Liver (tissue), 9 donors: ENCODE data around the gene TLE4. TPM values are rescaled to one million over a fixed set of nuclear protein-coding genes. Genes with fewer than 3 reads are reported as not detected.

Source experiments
- DNase-seq: peaks from one replicate; pipeline ENCODE4 v3.0.0-alpha.2; 2017; ENCODE audit warnings: low spot score
- H3K27ac ChIP-seq, 2 donors: one replicate each; pipeline ENCODE4 v1.7.0; 2013; ENCODE audit warnings: inconsistent platforms in 2 of 2, low read length in 2 of 2, control low read depth in 1 of 2, low read depth in 1 of 2, mild to moderate bottlenecking in 1 of 2
- H3K27me3 ChIP-seq, 4 donors: one replicate each; pipeline versions ENCODE4 v1.6.1 to v1.7.0; 2013; ENCODE audit warnings: low read length in 3 of 4, inconsistent platforms in 1 of 4, mild to moderate bottlenecking in 1 of 4, moderate library complexity in 1 of 4; ENCODE audit not compliant: control insufficient read depth in 4 of 4, insufficient read depth in 4 of 4
- H3K36me3 ChIP-seq, 4 donors: one replicate each; pipeline versions ENCODE4 v1.6.1 to v1.7.0; 2013; ENCODE audit warnings: low read length in 3 of 4, mild to moderate bottlenecking in 3 of 4, low read depth in 1 of 4, moderate library complexity in 1 of 4; ENCODE audit not compliant: control insufficient read depth in 4 of 4, insufficient read depth in 3 of 4
- H3K4me1 ChIP-seq, 4 donors: one replicate each; pipeline versions ENCODE4 v1.6.1 to v1.7.0; 2013; ENCODE audit warnings: low read length in 3 of 4, mild to moderate bottlenecking in 3 of 4, moderate library complexity in 1 of 4; ENCODE audit not compliant: control insufficient read depth in 4 of 4, insufficient read depth in 4 of 4
- H3K4me3 ChIP-seq, 3 donors: one replicate each; pipeline versions ENCODE4 v1.6.1 to v1.7.0; 2013; ENCODE audit warnings: low read length in 3 of 3, control low read depth in 1 of 3, low read depth in 1 of 3, mild to moderate bottlenecking in 1 of 3
- H3K9ac ChIP-seq, 2 donors: one replicate each; pipeline ENCODE4 v1.7.0; 2013; ENCODE audit warnings: low read length in 2 of 2, mild to moderate bottlenecking in 2 of 2, moderate library complexity in 2 of 2, control low read depth in 1 of 2, low read depth in 1 of 2
- H3K9me3 ChIP-seq, 4 donors: one replicate each; pipeline versions ENCODE4 v1.6.1 to v1.7.0; 2013; ENCODE audit warnings: low read length in 3 of 4; ENCODE audit not compliant: control insufficient read depth in 4 of 4
- ATF3 ChIP-seq: IDR thresholded peaks from 2 replicates; pipeline ENCODE4 v1.6.1; 2016; ENCODE audit warnings: antibody characterized with exemption
- EGR1 ChIP-seq, 2 donors: IDR thresholded peaks; 2 replicates each; pipeline ENCODE4 v1.6.1; 2016 to 2018; ENCODE audit warnings: antibody characterized with exemption in 2 of 2, low read depth in 2 of 2
- FOXA1 ChIP-seq: IDR thresholded peaks from 2 replicates; pipeline ENCODE4 v1.6.1; 2016; ENCODE audit warnings: antibody characterized with exemption
- FOXA2 ChIP-seq: IDR thresholded peaks from 2 replicates; pipeline ENCODE4 v1.6.1; 2016; ENCODE audit warnings: antibody characterized with exemption
- GABPA ChIP-seq, 2 donors: IDR thresholded peaks in 1 of 2; conservative IDR thresholded peaks in 1 of 2; 2 replicates each; pipeline ENCODE4 v1.6.1; 2016; ENCODE audit warnings: antibody characterized with exemption in 2 of 2, mild to moderate bottlenecking in 1 of 2, moderate library complexity in 1 of 2
- HNF4A ChIP-seq, 2 donors: conservative IDR thresholded peaks; 2 replicates each; pipeline ENCODE4 v1.6.1; 2016; ENCODE audit warnings: antibody characterized with exemption in 2 of 2, mild to moderate bottlenecking in 2 of 2
- HNF4G ChIP-seq: IDR thresholded peaks from 2 replicates; pipeline ENCODE4 v1.6.1; 2016; ENCODE audit warnings: antibody characterized with exemption
- JUND ChIP-seq, 2 donors: IDR thresholded peaks; 2 replicates each; pipeline ENCODE4 v1.6.1; 2016; ENCODE audit warnings: antibody characterized with exemption in 2 of 2
- MAX ChIP-seq: IDR thresholded peaks from 2 replicates; pipeline ENCODE4 v1.6.1; 2016; ENCODE audit warnings: antibody characterized with exemption
- NR2F2 ChIP-seq: IDR thresholded peaks from 2 replicates; pipeline ENCODE4 v1.6.1; 2016; ENCODE audit warnings: antibody characterized with exemption
- RAD21 ChIP-seq, 2 donors: IDR thresholded peaks; 2 replicates each; pipeline ENCODE4 v1.6.1; 2016; ENCODE audit warnings: antibody characterized with exemption in 2 of 2, mild to moderate bottlenecking in 2 of 2
- REST ChIP-seq: IDR thresholded peaks from 2 replicates; pipeline ENCODE4 v1.6.1; 2016; ENCODE audit warnings: antibody characterized with exemption, mild to moderate bottlenecking
- RXRA ChIP-seq, 2 donors: IDR thresholded peaks; 2 replicates each; pipeline ENCODE4 v1.6.1; 2017 to 2018; ENCODE audit warnings: antibody characterized with exemption in 2 of 2, mild to moderate bottlenecking in 1 of 2
- SP1 ChIP-seq: IDR thresholded peaks from 2 replicates; pipeline ENCODE4 v1.6.1; 2018; ENCODE audit warnings: antibody characterized with exemption, mild to moderate bottlenecking
- TAF1 ChIP-seq: conservative IDR thresholded peaks from 2 replicates; pipeline ENCODE4 v1.6.1; 2016; ENCODE audit warnings: antibody characterized with exemption, mild to moderate bottlenecking
- YY1 ChIP-seq: IDR thresholded peaks from 2 replicates; pipeline ENCODE4 v1.6.1; 2016; ENCODE audit warnings: antibody characterized with exemption, mild to moderate bottlenecking
- WGBS: extraction: QIAGEN DNeasy Blood & Tissue Kit; methylation state at CpG from one replicate; pipeline ENCODE4 v1.1.7; 2013; 5-methylcytosine and 5-hydroxymethylcytosine counted together
- polyA plus RNA-seq, 2 donors: library from polyadenylated mRNA; stranded (reverse) in 1 of 2; unstranded in 1 of 2; fragments of 200-250 nt in 1 of 2; fragments of >200 nt in 1 of 2; fragmentation: Nextera tagmentation in 1 of 2; extraction: Ambion mirVana in 1 of 2; gene quantifications; one replicate each; pipeline versions ENCODE4 v1.2.1 to v1.2.3, GENCODE V29; 2013 to 2015
- total RNA-seq, 2 donors: library from RNA; depleted of rRNA; stranded (reverse); fragments of >200 nt; gene quantifications; one replicate each; pipeline ENCODE4 v1.2.3, GENCODE V29; 2014
- TF ChIP-seq, protein P1 (sequence below): IDR thresholded peaks from 2 replicates; pipeline ENCODE4 v1.6.1; 2016; ENCODE audit warnings: antibody characterized with exemption
- TF ChIP-seq, protein P2 (sequence below): fragments of 150-350 bp; IDR thresholded peaks from 2 replicates; pipeline ENCODE4 v1.5.1; 2017; ENCODE audit warnings: improper control_type of control experiment, low read depth, low read length; ENCODE audit not compliant: missing input control
- donor health status: healthy.
- donor health status: healthy.
- donor health status: healthy.
- donor health status: healthy.
- donor health status: healthy.

Gene TLE4
- total and polyA plus RNA-seq, 4 donors, result 2.5 to 6.6 (median 4.7) TPM

GRCh38 chr9:79579624-79580023, 7.9 kb downstream of the TLE4 start:
- Histone ChIP-seq H3K36me3 (no peaks in the 10 kb centered on the region), H3K9me3 (no peaks in the 10 kb centered on the region), H3K27ac (no peak overlapping the region), H3K9ac (no peak overlapping the region), H3K27me3 (no peaks in the 10 kb centered on the region), H3K4me3 (no peak overlapping the region), H3K4me1 (peaks cover 0 to 6% (median under 1%) of the 10 kb centered on the region in 4 donors)
- WGBS, result 90% methylated on average over 2 of the region's 2 CpGs
- no peak for DNase-seq
- TF ChIP-seq JUND (IDR thresholded peaks at IDR 0.05), result no peak
- TF ChIP-seq TAF1, result no peak
- TF ChIP-seq, protein P1, sequence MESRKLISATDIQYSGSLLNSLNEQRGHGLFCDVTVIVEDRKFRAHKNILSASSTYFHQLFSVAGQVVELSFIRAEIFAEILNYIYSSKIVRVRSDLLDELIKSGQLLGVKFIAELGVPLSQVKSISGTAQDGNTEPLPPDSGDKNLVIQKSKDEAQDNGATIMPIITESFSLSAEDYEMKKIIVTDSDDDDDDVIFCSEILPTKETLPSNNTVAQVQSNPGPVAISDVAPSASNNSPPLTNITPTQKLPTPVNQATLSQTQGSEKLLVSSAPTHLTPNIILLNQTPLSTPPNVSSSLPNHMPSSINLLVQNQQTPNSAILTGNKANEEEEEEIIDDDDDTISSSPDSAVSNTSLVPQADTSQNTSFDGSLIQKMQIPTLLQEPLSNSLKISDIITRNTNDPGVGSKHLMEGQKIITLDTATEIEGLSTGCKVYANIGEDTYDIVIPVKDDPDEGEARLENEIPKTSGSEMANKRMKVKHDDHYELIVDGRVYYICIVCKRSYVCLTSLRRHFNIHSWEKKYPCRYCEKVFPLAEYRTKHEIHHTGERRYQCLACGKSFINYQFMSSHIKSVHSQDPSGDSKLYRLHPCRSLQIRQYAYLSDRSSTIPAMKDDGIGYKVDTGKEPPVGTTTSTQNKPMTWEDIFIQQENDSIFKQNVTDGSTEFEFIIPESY, result no peak
- TF ChIP-seq GABPA (IDR thresholded peaks at IDR 0.05 in 1 of 2, conservative IDR thresholded peaks at IDR 0.05 in 1 of 2), result no peak
- TF ChIP-seq REST, result no peak
- no peak for TF ChIP-seq FOXA1
- no peak for TF ChIP-seq EGR1 (IDR thresholded peaks at IDR 0.05; ENCODE audit: low read depth in 2 of 2)

DNA sequence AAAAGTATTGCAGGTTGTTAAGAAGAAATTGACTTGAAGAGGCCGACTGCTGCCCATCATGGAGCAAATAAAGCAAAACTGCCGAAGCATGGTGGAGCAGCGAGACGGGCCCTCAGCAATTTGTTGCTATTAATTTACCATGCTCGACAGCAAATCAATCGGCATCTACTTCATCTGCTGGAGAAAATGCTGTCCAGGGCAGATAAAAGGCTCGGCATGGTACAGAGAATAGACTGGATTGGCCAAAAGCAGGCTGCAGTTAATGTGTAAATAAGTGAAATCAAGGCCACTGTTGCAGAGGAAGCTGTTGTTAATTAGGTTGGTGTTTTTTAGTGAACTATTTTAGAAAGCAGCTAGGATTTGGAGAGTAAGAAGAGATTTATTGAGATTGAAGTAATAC, 8.3 kb downstream of the TLE4 start:
- Histone ChIP-seq H3K4me3 (no peak overlapping the region), H3K9me3 (no peaks in the 10 kb centered on the region), H3K4me1 (peaks cover 0 to 3% (median under 1%) of the 10 kb centered on the region in 4 donors), H3K27me3 (no peaks in the 10 kb centered on the region), H3K9ac (no peak overlapping the region), H3K27ac (no peak overlapping the region), H3K36me3 (no peaks in the 10 kb centered on the region)
- TF ChIP-seq, protein P1, result no peak
- TF ChIP-seq NR2F2 (no peak), HNF4A (conservative IDR thresholded peaks at IDR 0.05) (no peak), TAF1 (no peak), RXRA (IDR thresholded peaks at IDR 0.05) (no peak), FOXA1 (no peak), MAX (no peak), ATF3 (no peak), HNF4G (no peak), JUND (IDR thresholded peaks at IDR 0.05) (no peak), YY1 (no peak), EGR1 (IDR thresholded peaks at IDR 0.05; ENCODE audit: low read depth in 2 of 2) (no peak), SP1 (no peak), FOXA2 (no peak), REST (no peak), RAD21 (IDR thresholded peaks at IDR 0.05) (no peak), GABPA (IDR thresholded peaks at IDR 0.05 in 1 of 2, conservative IDR thresholded peaks at IDR 0.05 in 1 of 2) (no peak)
- TF ChIP-seq, protein P2, sequence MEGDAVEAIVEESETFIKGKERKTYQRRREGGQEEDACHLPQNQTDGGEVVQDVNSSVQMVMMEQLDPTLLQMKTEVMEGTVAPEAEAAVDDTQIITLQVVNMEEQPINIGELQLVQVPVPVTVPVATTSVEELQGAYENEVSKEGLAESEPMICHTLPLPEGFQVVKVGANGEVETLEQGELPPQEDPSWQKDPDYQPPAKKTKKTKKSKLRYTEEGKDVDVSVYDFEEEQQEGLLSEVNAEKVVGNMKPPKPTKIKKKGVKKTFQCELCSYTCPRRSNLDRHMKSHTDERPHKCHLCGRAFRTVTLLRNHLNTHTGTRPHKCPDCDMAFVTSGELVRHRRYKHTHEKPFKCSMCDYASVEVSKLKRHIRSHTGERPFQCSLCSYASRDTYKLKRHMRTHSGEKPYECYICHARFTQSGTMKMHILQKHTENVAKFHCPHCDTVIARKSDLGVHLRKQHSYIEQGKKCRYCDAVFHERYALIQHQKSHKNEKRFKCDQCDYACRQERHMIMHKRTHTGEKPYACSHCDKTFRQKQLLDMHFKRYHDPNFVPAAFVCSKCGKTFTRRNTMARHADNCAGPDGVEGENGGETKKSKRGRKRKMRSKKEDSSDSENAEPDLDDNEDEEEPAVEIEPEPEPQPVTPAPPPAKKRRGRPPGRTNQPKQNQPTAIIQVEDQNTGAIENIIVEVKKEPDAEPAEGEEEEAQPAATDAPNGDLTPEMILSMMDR, result no peak
- no peak for DNase-seq
- 93% methylated on average over 7 of the region's 7 CpGs for WGBS
